ENCODE results near the gene SLC4A7. TPM values are rescaled to one million over a fixed set of nuclear protein-coding genes. Genes with fewer than 3 reads are reported as not detected.
"Not testable (repeated sequence)": the region's sequence is repeated elsewhere in the genome, so short reads cannot be mapped to it uniquely, and the experiment has no call there.

Gene SLC4A7
- total RNA-seq, 1 donor from 2014 or later: 15.0 TPM

DNA sequence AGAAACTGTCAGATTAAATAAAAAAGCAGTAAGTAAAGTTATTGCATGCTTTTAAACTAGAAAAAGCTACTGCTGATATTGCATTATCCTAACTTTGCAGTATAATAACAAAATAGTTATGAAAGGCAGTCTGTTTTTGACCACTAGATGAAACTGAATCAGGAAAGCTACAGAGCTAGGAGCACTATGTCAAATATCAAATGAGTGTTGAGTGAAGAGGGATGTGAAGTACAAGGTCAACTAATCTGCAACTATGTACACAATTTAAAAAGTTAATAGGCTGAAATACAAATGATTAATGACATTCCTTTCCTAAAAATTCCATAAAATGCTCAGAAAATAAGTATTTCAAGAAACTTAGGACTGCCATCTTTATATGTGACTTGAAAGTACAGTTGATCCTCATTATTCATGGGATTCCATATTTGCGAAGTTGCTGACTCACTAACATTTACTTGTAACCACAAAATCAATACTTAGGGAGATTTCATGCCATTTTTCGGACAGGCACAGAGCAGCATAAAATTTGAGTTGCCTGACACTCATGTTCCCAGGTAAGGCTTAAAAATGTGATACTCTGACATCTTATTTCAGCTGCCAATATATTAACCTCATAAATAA is 34.5 kb downstream of the SLC4A7 start:
- no peaks in the 10 kb centered on the region for H3K4me1 ChIP-seq
- no peak overlapping the region for H3K27ac ChIP-seq
- no peak overlapping the region for H3K4me3 ChIP-seq
- no peak for DNase-seq
- TF ChIP-seq, protein P1, sequence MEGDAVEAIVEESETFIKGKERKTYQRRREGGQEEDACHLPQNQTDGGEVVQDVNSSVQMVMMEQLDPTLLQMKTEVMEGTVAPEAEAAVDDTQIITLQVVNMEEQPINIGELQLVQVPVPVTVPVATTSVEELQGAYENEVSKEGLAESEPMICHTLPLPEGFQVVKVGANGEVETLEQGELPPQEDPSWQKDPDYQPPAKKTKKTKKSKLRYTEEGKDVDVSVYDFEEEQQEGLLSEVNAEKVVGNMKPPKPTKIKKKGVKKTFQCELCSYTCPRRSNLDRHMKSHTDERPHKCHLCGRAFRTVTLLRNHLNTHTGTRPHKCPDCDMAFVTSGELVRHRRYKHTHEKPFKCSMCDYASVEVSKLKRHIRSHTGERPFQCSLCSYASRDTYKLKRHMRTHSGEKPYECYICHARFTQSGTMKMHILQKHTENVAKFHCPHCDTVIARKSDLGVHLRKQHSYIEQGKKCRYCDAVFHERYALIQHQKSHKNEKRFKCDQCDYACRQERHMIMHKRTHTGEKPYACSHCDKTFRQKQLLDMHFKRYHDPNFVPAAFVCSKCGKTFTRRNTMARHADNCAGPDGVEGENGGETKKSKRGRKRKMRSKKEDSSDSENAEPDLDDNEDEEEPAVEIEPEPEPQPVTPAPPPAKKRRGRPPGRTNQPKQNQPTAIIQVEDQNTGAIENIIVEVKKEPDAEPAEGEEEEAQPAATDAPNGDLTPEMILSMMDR (IDR thresholded peaks at IDR 0.05): no peak
- H3K27me3 ChIP-seq: no peaks in the 10 kb centered on the region
- no peaks in the 10 kb centered on the region for H3K9me3 ChIP-seq
- no peak for ATAC-seq
- intact Hi-C loops (cut with DNase I): no loop called here
- H3K36me3 ChIP-seq: no peaks in the 10 kb centered on the region

DNA sequence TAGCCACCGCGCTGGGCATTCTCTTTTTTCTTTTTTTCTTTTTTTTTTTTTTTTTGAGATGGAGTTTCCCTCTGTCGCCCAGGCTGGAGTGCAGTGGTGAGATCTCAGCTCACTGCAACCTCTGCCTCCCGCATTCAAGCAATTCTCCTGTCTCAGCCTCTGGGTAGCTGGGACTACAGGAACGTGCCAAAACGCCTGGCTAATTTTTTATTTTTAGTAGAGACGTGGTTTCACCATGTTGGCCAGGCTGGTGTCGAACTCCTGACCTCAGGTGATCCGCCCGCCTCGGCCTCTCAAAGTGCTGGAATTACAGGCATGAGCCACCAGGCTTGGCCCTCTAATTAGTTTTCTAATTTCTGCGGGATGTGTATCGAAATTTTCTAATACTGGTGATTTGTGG is 41.2 kb downstream of the SLC4A7 start:
- H3K36me3 ChIP-seq; H3K9me3 ChIP-seq; ATAC-seq; intact Hi-C loops (cut with DNase I); H3K4me3 ChIP-seq; H3K27me3 ChIP-seq; DNase-seq; H3K27ac ChIP-seq; H3K4me1 ChIP-seq: not testable (repeated sequence)

DNA sequence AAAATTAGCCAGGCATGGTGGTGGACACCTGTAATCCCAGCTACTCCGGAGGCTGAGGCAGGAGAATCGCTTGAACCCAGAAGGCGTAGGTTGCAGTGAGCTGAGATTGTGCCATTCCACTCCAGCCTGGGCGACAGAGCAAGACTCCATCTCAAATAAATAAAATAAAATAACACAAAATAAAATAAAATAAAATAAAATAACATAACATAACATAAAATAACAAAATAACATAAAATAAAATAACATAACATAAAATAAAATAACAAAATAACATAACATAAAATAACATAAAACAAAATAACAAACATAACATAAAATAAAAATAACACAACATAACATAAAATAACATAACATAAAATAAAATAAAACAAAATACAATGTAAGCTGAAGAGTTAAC is 45.8 kb downstream of the SLC4A7 start:
- H3K9me3 ChIP-seq; intact Hi-C loops (cut with DNase I); H3K27ac ChIP-seq; ATAC-seq; H3K4me3 ChIP-seq; H3K27me3 ChIP-seq; H3K4me1 ChIP-seq; DNase-seq: not testable (repeated sequence)
- peaks cover 21% of the 10 kb centered on the region for H3K36me3 ChIP-seq

DNA sequence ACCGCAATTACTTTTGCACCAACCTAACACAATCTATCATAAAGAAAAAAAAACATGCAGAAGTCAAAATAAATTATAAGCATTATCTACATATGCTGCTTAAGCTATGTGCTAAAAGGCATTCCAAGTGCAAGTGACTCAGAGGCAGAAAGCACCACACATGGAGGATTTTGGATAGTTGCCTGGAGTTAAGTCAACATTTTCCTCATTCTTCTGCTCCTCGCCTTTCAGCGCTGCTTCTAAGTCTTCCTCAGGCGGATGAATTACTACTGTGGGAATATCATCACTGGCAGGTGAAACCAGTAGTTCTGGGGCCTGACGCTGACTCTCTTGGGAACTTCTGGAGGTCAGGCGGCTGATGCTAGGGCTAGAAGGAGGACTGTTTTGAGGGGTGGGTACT is 53.1 kb downstream of the SLC4A7 start:
- H3K36me3 ChIP-seq: peaks cover 31% of the 10 kb centered on the region
- H3K4me1 ChIP-seq: no peaks in the 10 kb centered on the region
- no peak overlapping the region for H3K27ac ChIP-seq
- TF ChIP-seq, protein P1 (IDR thresholded peaks at IDR 0.05): no peak
- no peaks in the 10 kb centered on the region for H3K9me3 ChIP-seq
- intact Hi-C loops (cut with DNase I): no loop called here
- H3K27me3 ChIP-seq: no peaks in the 10 kb centered on the region
- ATAC-seq (peak; percentile 88), DNase-seq (no peak)
- H3K4me3 ChIP-seq: no peak overlapping the region

DNA sequence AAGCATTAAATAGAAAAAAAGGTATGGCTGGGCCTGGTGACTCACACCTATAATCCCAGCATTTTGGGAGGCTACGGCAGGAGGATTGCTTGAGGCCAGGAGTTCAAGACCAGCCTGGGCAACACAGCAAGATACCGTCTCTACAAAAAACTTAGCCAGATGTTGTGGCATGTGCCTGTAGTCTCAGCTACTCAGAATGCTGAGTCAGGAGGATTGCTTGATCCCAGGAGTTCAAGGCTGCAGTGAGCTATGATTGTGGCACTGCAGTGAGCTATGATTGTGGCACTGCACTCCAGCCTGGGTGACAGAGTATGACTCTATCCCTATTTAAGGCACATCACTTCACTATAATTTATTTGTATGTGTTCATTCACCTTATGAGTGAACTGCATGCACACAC is 54.3 kb downstream of the SLC4A7 start:
- H3K27me3 ChIP-seq: no peaks in the 10 kb centered on the region
- ATAC-seq: no peak
- no peaks in the 10 kb centered on the region for H3K4me1 ChIP-seq
- DNase-seq: no peak
- no peak overlapping the region for H3K4me3 ChIP-seq
- H3K27ac ChIP-seq: no peak overlapping the region
- TF ChIP-seq, protein P1 (IDR thresholded peaks at IDR 0.05): no peak
- no peaks in the 10 kb centered on the region for H3K9me3 ChIP-seq
- intact Hi-C loops (cut with DNase I): no loop called here
- H3K36me3 ChIP-seq: peaks cover 26% of the 10 kb centered on the region

DNA sequence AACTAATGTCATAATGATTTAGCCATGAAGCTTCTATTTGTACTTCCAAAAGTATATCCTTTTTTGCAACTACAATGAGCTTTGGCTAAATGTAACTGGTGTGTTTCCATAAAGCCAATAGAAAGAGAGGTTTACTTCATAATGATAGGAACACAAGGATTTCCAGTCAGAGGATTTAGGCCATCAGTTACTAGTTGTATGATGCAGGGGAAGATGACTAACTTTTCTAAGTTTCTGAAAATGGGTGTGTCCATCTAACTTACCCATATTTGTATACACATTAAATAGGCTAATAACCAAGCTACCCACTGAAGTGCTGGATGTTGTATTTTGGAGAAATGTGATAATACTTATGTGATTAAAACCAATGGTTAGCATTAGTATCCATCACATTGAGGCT is 55.7 kb downstream of the SLC4A7 start:
- H3K4me3 ChIP-seq: no peak overlapping the region
- no peaks in the 10 kb centered on the region for H3K27me3 ChIP-seq
- DNase-seq: no peak
- no peak for ATAC-seq
- peaks cover 11% of the 10 kb centered on the region for H3K36me3 ChIP-seq
- no peaks in the 10 kb centered on the region for H3K4me1 ChIP-seq
- H3K9me3 ChIP-seq: no peaks in the 10 kb centered on the region
- intact Hi-C loops (cut with DNase I): no loop called here
- TF ChIP-seq, protein P1 (IDR thresholded peaks at IDR 0.05): no peak
- no peak overlapping the region for H3K27ac ChIP-seq

DNA sequence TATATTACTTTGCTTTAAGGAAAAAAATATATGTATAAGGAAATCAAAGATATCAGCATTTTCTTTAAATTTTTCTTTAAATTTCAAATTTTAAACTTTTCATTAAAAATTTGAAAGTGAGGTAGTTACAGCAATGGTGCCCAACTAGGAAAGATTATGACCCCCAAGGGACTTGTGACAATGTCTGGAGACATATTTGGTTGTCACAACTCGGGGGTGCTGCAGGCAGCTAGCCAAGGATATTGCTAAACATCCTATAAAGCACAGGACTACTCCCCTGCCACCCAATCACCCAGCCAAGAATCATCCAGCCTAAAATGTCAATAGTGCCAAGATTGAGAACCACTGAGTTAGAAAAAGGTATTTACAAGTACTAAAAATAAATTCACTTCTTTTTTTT is 57.3 kb downstream of the SLC4A7 start:
- intact Hi-C loops (cut with DNase I): no loop called here
- DNase-seq (no peak), ATAC-seq (no peak)
- H3K36me3 ChIP-seq: no peaks in the 10 kb centered on the region
- H3K27me3 ChIP-seq: no peaks in the 10 kb centered on the region
- no peaks in the 10 kb centered on the region for H3K4me1 ChIP-seq
- no peak overlapping the region for H3K4me3 ChIP-seq
- H3K27ac ChIP-seq: no peak overlapping the region
- H3K9me3 ChIP-seq: no peaks in the 10 kb centered on the region
- TF ChIP-seq, protein P1 (IDR thresholded peaks at IDR 0.05): no peak

Measured in upper lobe of right lung (tissue), 1 donor.